Esophagus squamous epithelium (tissue), 4 donors: ENCODE results near the gene TXN2.

Experiments used
- POLR2A ChIP-seq, 4 donors: fragments of 450-650 bp; IDR thresholded peaks; one replicate each; pipeline ENCODE4 v1.6.1; 2017; ENCODE audit warnings: antibody characterized with exemption in 4 of 4, mild to moderate bottlenecking in 4 of 4, moderate library complexity in 3 of 4
- TF ChIP-seq, protein P1 (sequence below), 6 experiments: fragments of 450-650 bp in 4 of 6; fragments of 200-600 bp in 2 of 6; sonication (generic) in 2 of 6; IDR thresholded peaks; one replicate each; pipeline ENCODE4 v1.5.1; 2016 to 2019; ENCODE audit warnings: antibody characterized with exemption in 6 of 6, mild to moderate bottlenecking in 4 of 6, moderate library complexity in 4 of 6

DNA sequence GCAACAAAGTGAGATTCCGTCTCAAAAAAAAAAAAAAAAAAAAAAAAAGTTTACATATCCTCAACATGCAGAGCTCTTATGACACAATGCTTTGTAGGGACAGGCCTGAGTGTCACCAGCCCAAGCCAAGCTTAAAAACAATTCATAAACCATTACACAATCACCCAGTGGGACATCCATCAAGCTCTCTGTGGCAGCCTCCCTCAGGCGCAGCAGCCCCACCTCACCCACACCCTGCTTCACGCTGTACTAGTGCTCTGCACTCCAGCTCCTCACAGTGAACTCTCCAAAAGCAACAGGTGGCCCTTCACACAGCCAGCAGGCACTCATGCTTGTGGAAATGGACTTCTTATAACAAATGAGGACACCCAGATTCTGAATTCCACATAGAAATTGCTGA lies 28.9 kb upstream of the TXN2 start:
- TF ChIP-seq, protein P1, sequence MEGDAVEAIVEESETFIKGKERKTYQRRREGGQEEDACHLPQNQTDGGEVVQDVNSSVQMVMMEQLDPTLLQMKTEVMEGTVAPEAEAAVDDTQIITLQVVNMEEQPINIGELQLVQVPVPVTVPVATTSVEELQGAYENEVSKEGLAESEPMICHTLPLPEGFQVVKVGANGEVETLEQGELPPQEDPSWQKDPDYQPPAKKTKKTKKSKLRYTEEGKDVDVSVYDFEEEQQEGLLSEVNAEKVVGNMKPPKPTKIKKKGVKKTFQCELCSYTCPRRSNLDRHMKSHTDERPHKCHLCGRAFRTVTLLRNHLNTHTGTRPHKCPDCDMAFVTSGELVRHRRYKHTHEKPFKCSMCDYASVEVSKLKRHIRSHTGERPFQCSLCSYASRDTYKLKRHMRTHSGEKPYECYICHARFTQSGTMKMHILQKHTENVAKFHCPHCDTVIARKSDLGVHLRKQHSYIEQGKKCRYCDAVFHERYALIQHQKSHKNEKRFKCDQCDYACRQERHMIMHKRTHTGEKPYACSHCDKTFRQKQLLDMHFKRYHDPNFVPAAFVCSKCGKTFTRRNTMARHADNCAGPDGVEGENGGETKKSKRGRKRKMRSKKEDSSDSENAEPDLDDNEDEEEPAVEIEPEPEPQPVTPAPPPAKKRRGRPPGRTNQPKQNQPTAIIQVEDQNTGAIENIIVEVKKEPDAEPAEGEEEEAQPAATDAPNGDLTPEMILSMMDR (IDR thresholded peaks at IDR 0.05), result no peak
- TF ChIP-seq POLR2A (IDR thresholded peaks at IDR 0.05), result peak in 1 of 4 donors; percentile 17
